Left renal cortex interstitium (tissue), 4 donors: ENCODE data around the gene EYS. TPM values are rescaled to one million over a fixed set of nuclear protein-coding genes. Genes with fewer than 3 reads are reported as not detected.

Source experiments
- DNase-seq, 4 donors: peaks; one replicate each; pipeline ENCODE4 v3.0.0-alpha.2; 2013; ENCODE audit warnings: low read depth in 4 of 4, low spot score in 2 of 4, missing footprints in 1 of 4
- polyA plus RNA-seq, 4 donors: library from polyadenylated mRNA; unstranded; fragments of 120-200 nt; gene quantifications; one replicate each; pipeline ENCODE4 v1.2.1, GENCODE V29; 2013; ENCODE audit not compliant: insufficient read length in 4 of 4

Gene EYS
- polyA plus RNA-seq: under 1 TPM; 0.43 to 0.81 (median 0.67) TPM

DNA sequence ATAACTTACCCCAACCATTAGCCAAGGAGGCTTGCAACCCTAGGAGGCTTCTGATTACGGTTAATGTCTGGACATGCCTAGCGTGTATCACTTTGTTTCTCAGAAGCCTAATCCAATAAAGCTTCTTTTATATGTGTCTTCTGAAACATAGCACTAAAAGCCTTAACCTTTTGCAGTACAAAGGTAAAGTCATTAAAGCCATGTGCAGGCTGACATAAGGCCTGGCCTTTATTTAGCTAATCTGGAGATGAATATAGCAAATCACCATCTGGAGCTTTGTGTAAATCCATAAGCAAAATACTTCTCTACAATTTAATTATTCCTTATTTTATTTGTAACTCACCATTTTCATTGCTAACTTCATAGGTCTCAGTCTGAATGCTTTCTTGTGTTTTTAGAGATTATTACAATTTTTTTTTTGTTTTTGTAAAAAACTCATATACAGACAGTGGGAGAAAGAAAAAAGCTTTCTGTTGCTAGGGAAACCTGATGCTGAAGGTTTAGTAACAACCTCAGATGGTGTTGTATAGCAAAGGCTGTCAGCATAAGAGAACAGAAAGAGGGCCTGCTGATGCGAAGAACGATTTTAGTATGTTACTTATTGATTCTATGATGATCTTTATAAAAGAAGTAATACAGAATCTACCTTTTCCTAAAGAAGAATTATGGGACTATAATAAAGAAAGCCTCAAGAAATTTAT is at the start of gene EYS:
EYS (minus strand) TSS at position 101 of the 701 bp plus-strand sequence. CDS start 211,816 bp downstream, outside the sequence.
- DNase-seq: no peak

DNA sequence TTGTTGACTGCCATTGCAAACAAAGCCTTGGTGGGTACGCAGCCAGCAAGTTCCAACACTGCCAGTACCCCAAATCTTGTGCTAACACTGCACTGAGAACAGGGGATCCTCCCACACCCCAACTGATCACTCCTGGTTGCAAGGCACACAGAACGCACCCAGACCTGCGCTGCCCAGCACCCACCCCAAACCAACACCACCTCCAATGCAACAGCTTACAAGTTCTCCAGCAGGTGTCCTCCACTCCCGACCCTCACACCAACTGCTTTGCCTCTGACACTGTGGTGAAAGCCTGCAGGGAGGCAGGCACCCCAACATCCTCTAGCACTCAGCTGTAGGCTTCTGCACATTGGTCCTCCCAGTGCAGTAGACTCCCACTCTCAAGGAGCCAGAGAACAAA is 39.3 kb upstream of the EYS start:
- no peak for DNase-seq

DNA sequence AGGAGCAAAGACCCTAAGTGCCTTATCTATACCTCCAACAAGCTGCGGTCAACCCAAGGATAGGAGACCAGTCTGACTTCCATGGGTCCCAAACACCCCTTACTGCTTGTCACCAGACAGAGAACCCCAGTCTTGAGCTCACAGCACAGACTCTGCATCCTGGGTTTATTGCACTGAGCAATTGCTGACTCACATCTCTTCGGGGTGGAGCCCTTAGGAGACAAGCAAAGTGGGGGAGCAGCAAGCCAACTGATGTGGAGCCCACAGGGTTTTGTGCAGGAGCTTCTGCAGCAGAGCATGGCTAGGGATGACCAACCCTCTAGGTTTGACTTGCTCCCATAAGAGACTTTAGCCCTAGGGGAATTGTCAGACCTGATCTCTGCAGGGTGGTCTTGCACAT is 38.6 kb upstream of the EYS start:
- DNase-seq: no peak

DNA sequence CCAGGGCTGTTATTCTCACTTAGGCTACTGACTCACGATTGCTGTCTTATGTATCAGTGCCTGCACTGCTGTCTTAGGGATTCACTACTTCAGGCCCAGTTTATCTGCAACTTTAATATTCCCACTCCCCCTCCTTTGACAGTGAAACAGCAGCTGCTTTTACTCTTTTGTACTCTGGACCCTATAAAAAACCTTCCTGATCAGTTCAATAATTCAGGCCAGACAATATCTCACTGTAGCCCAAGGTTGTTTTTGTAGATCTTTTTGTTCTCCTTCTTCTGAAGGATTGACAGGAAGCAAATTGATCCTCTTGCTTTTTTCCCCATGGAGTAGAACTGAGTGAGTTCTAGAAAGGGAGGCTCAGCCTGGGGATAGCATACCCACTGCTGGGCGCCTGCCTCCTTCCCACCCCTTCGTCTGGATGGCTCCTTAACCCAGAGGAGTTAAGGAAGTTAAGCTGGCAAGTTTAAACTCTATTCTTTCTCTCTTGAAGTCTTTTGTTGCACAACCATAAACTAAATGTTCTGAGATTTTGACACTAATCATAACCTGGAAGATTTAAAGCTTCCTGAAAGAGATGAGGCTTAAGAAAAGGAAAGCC is 22.0 kb upstream of the EYS start:
- no peak for DNase-seq

DNA sequence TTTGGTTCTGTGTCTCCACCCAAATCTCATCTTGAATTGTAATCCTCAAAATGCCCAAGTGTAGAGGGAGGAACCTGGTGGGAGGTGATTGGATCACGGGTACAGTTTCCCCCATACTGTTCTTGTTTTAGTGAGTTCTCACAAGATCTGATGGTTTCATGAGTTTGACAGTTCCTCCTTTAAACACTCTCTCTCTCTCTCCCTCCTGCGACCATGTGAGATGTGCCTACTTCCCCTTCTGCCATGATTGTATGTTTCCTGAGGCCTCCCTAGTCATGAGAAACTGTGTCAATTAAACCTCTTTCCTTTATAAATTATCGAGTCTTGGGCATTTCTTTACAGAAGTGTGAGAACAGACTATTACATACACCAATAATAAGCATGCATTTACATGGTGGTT is 12.1 kb upstream of the EYS start:
- DNase-seq: no peak

DNA sequence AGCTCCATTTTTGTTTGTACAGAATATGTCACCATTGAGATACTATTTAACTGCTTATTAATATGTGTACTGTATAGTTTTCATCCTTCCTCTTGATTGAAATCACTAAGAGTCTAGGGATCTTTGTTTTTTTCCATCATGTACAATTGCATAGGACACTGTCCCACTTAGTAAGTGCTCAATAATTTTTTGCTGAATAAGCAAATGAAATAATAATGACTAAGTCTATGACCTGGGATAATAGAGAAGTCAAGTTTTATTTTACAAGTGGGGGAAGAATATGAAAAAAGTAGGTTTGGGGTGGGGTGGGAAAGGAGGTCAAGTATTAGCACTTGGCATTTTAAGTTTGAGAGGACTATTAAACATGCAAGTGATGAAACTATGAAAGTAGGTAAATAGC is 4.5 kb upstream of the EYS start:
- no peak for DNase-seq

DNA sequence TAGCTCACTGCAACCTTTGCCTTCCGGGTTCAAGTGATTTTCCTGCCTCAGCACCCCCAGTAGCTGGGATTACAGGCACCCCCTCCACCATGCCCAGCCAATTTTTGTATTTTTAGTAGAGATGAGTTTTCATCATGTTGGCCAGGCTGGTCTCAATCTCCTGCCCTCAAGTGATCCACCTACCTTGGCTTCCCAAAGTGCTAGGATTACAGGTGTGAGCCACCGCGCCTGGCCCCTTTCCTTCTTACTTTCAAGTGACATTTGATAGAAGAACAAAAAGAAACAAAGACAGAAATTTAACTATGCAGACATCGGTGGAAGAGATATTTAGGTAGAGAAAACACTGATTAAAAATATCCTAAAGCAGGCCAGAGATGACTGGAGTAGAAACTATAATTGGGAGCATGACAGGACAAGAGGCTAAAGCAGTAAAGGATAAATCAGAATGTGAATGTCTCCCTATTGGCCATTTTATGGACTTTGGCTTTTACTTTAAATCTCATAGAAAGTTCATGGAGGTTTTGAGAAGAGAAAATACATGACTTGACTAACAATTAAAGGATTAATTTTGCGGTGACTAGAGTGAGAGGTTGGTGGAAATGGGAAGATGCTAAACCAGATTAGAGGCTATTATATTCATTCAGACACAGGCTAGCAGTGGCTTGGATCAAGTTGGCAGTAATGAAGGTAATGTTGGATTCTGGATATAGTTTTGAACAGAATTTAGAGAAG is 2.2 kb upstream of the EYS start:
- no peak for DNase-seq

DNA sequence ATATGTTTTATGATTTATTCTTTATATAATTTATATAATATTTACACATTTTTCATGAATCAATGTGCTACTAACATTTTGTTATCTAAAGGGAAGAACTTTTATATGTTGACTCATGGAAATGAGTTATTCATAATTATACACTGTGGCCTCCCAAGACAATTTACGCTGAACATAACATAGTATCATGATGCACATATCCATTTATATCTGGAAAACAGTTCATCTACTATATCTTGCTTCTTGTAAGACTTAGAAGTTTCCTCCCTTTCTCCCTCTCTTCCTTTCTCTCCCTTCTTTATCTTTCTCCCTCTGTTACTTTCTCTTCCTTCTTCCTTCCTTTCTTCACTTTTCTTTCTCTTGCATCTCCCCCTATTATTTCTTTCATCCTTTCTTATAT is 1.1 kb upstream of the EYS start:
- no peak for DNase-seq

DNA sequence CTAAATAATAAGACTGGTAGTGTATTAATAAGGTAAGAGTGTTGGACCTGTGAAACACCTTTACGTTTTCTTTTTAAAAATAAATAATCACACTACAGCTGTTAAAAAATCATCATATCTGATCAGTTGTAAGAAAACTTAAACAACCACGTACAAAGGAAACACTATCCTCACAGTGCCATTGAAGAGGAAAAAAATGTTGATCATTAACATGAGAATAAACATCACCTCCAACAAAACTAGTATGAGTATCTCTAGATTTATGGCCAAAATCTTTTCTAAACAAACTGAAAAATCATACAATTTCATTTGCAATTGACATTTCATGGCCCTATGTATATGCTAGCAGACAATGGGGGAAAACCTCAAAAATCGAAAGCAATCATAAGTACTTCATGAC is 590 bp downstream of the EYS start:
- no peak for DNase-seq

DNA sequence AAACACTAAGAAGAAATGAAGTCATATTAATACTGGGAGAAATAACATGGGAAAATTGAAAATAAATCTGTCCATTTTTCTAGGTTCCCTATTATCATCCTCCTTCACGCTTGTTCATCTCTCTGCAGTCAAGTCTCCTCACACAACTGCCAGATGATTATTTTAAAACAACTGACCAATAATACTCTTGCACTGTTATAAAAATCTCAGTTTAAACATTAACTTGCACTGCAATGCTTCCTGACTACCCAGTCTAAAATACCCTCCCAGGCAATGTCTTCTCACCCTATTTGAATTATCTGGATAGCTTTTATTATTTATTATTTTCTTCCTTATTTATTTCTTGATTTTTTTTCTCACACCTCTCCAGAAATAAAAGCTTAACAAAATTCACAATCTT is 5.7 kb downstream of the EYS start:
- no peak for DNase-seq

DNA sequence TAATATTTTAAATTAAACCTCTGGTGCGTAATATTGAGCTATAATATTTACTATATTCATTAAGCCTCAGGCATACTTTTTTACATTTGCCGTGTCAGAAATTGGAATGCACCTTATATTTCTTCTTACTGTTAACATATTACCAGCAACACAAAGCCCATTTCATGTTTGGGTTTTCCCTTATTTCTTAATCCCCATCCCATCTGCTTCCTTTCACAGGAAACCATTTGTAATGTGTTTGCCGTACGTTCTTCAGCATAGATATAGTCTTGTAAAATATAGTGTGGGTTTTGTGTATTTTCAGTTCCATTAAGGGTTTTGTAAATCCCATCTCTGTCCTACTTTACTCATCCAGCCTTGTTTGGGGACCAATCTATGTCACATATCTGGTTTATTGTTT is 6.5 kb downstream of the EYS start:
- DNase-seq: no peak

DNA sequence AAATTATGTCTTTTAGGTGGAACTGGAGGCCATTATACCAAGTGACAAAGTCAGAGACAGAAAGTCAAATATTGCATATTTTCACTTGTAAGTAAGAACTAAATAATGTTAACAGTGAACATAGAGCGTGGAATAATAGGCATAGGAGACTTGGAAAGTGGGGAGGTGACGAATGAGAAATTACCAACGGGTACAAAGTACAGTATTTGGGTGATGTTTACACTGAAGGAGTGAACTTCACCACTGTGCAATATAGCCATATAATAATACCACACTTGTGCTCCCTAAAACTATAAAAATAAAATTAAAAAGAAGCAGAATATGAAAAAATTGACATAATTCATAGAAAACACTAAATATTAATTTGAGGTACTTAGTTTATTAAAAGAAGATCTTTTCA is 14.9 kb downstream of the EYS start:
- no peak for DNase-seq

DNA sequence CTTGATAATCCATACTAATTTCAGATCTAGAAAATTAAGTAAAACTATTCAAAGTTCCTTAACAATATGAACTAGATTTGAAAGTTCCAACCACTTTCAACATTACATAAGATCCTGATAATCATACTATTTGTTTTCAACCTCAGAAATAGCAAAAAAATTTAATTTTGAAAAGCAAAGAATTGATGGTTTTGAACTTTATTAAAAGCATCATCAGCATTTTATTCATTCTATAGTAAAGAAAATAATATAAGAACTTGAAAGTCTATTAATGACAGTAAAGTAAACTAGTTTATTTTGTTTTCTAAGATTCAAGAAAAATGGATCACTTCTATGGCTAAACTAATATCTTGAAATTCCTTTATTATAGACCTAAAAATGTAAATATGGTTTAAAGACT is 26.8 kb downstream of the EYS start:
- no peak for DNase-seq

DNA sequence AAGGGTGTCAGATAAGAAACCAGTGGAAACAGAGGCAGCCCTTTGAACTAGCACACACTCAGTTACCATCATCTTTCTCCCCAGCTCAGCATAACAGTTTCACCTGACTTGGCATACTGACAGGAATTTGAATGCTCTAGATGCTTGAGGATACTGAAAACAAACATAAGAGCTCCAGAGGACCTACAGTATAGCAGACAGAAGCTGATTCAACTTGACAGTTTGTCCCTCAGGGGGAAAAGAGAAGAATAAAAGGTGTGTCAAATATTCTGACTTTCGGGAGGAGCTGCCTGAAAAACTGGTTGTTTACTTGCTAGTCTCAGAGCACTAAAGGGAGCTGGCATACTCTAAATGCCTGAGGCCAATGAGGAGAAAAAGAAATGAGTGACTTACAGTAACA is 35.1 kb downstream of the EYS start:
- no peak for DNase-seq

DNA sequence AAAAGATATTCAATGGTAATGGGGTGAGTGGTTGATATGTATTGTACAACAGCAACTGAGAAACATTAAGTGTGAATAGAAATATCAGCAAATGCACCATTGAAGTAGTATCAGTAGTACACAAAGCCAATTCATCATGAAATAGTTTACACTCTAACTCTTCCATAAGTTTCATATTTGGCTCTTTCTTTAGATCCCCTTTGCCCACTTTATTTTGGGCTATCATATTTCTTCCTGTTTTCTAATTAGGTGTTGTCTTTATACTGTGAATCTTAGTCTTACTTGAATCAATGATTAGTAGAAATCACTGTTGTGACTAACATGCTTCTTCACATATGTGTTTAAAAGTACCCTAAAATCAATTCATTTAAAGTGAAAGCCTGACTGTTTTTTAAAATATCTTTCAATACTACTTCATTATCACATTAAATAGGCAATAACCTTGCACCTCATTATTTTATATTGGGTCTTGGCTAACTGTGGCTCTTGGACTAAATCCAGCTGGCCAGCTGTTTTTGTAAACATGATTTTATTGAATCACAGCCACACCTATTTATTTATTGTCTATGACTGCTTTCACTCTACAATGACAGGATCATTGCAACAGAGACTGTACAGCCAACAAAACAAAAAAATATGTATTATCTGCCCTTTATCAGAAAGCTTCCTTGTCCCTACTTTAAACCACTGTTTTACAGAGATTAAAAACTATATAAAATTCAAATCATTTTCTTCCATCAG is 38.9 kb downstream of the EYS start:
- DNase-seq: no peak

DNA sequence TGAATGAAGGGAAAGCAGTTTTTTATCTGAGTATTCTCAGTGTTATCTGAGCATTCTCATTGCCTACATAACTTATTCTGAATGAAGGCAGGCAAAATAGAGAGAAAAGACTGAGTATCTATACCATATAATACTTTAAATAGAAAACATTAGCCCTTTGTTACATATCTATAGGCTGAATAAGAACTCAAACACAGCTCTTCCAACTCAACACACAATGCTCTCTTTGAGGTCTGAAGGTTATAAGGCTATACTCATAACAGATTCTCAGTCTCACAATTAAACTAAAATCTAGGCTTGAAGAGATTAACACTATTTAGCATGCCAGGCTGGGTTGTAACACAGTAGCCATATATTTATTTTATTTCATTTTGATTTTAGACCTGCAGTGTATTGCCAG is 56.9 kb downstream of the EYS start:
- no peak for DNase-seq

DNA sequence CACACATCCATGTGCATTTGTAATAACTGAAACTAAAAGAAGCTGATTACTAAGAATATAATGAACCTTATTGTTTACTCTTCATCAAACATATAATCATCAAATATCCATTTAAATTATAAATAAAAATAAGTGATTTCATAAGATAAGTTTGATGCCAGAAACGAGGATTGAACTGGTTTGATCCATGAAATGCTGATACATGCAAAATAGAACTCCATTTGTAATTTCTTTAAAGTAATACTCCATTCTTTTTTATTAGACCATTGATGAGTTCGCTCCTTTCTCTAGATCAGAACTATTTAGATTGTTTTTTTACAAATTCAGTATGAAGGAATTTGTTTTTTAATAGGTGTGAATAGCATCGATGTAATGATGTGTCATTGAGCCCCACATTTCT is 57.6 kb downstream of the EYS start:
- DNase-seq: no peak

DNA sequence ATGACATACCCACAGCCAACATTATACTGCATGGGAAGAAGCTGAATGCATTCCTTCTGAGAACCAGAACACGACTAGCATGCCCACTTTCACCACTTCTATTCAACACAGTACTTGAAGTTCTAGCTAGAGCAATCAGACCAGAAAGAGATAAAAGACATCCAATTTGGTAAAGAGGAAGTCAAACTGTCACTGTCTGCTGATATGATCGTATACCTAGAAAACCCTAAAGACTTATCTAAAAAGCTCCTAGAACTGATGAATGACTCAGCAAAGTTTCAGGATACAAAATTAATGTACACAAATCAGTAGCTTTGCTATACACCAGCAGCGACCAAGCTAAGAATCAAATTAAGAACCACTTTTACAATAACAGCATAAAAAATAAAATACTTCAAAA is 60.5 kb downstream of the EYS start:
- DNase-seq: no peak

DNA sequence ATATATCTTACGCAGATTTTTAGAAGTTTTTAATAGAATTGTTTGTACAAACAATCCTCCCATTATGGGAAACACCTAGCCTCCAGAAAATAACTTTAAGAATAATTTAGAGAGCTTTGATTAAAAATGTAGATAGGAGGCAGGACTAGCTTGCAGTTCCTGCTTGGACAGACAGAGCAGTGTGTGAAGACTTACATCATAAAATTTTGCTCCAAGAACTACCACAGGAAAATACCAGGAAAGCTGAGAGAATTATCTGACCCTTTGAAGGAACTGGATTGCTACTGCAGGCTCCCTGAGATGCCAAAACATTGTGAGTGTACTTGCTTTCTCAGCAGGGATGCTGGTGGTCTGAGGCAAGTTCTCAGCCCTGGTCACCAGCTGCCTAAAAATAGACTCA is 64.2 kb downstream of the EYS start:
- DNase-seq: no peak

DNA sequence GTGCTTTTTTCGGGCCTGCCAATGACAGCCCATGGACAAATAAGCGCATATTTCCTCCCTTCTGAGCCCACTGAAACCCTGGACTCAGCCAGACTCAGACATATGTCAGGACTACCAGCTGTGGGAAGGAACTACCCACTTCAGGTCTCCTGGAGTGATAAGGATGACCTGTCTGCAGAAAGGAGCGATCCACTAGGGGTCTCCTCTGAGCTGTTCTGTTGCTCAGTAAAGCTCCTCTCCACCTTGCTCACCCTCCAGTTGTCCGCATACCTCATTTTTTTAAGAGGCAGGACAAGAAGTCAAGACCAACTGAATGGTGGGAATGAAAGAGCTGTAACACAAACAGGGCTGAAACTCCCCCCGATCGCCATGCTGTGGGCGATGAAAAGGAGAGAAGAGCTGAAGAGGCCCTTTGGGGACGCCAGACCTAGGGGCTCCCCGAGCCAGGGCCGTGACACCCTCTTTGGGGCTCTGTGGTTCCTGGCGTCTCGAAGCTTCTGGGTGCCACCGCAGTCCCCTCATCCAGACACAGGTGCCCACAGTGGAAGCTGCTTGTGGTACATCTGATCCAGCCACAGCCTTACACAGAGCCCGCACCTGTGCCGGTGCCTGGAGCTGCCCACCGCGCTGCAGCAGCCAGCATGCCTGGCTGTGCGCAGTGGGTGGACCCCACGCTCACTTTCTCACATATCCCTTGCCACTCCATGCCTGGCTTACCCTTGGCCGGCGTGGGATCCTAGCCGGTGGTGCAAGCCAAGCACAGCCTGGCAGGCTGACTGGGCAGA is 68.8 kb downstream of the EYS start:
- DNase-seq: peak in 1 of 4 donors; percentile 1
